H1 (cell line): Measurements from ENCODE around the gene MEF2D. TPM values are rescaled to one million over a fixed set of nuclear protein-coding genes. Genes with fewer than 3 reads are reported as not detected.
A peak's percentile ranks its signal among the peaks of the same experiment; 100 is the strongest.

ENCODE experiments used
- CTCF ChIA-PET: fragments of 300-600 bp; sonication (Branson Sonifier 250); formaldehyde crosslinking; loops from one replicate; lab custom pipeline; 2021; ENCODE audit not compliant: partially characterized antibody; lab: Charles Lee
- POLR2A ChIA-PET: fragments of 300-600 bp; sonication (Branson Sonifier 250); formaldehyde crosslinking; loops from one replicate; lab custom pipeline; 2021; ENCODE audit warnings: inconsistent platforms; ENCODE audit not compliant: partially characterized antibody; lab: Charles Lee
- DNase-seq, 2 experiments: peaks; one replicate each; pipeline versions ENCODE4 v3.0.0 to v3.0.0-alpha.2; 2010 to 2022; ENCODE audit warnings: low spot score in 2 of 2, low read depth in 1 of 2, mixed read lengths in 1 of 2
- FAIRE-seq: peaks from 2 replicates; lab custom pipeline; 2011; peaks lifted over from hg19 to GRCh38; lab: Jason Lieb, UNC
- H2AFZ ChIP-seq: 2 replicates; pipeline ENCODE4 v1.8.1; 2012; ENCODE audit warnings: low read length, inconsistent platforms
- H2AK5ac ChIP-seq: 2 replicates; pipeline ENCODE4 v1.6.1; 2013; ENCODE audit warnings: low read depth, low read length
- H2BK120ac ChIP-seq: replicated peaks from 2 replicates; pipeline ENCODE3; 2013; ENCODE audit warnings: low read depth, low read length, inconsistent platforms
- H2BK12ac ChIP-seq: 2 replicates; pipeline ENCODE4 v1.6.1; 2013; ENCODE audit warnings: low read depth, low read length
- H2BK15ac ChIP-seq: 2 replicates; pipeline ENCODE4 v1.6.1; 2013; ENCODE audit warnings: low read length
- H2BK20ac ChIP-seq: 2 replicates; pipeline ENCODE4 v1.6.1; 2013; ENCODE audit warnings: low read length
- H2BK5ac ChIP-seq: 2 replicates; pipeline ENCODE4 v1.6.1; 2013; ENCODE audit warnings: low read depth, low read length
- H3K14ac ChIP-seq: 2 replicates; pipeline ENCODE4 v1.6.1; 2013; ENCODE audit warnings: inconsistent platforms; ENCODE audit not compliant: insufficient read length
- H3K18ac ChIP-seq: 2 replicates; pipeline ENCODE4 v1.6.1; 2013; ENCODE audit warnings: low read length; ENCODE audit errors: extremely low read depth
- H3K23ac ChIP-seq: 2 replicates; pipeline ENCODE4 v1.6.1; 2013; ENCODE audit warnings: inconsistent platforms; ENCODE audit not compliant: insufficient read length
- H3K23me2 ChIP-seq: 2 replicates; pipeline ENCODE4 v1.6.1; 2013; ENCODE audit warnings: low read depth, low read length
- H3K27ac ChIP-seq: 2 replicates; pipeline ENCODE4 v1.6.1; 2011; ENCODE audit warnings: low read depth, low read length, inconsistent platforms
- H3K27me3 ChIP-seq, 4 experiments: replicated peaks in 1 of 4; 1 replicate in 1 of 4; 2 replicates in 3 of 4; pipeline versions ENCODE4 v1.6.1 to v1.8.1; 2011 to 2013; ENCODE audit warnings: low read length in 3 of 4, mild to moderate bottlenecking in 3 of 4, inconsistent platforms in 2 of 4, mixed read lengths in 2 of 4, moderate library complexity in 1 of 4; ENCODE audit not compliant: control insufficient read depth in 3 of 4, insufficient read depth in 3 of 4; ENCODE audit errors: extremely low read depth in 1 of 4
- H3K36me3 ChIP-seq, 4 experiments: 2 replicates each; pipeline versions ENCODE4 v1.6.1 to v1.8.1; 2011 to 2013; ENCODE audit warnings: mild to moderate bottlenecking in 4 of 4, low read length in 3 of 4, moderate library complexity in 2 of 4, control low read depth in 1 of 4, inconsistent platforms in 1 of 4; ENCODE audit not compliant: insufficient read depth in 4 of 4, control insufficient read depth in 2 of 4
- H3K4ac ChIP-seq: replicated peaks from 2 replicates; pipeline ENCODE3; 2013; ENCODE audit warnings: low read length, low read depth, mixed read lengths, inconsistent platforms; ENCODE audit not compliant: insufficient read length
- H3K4me1 ChIP-seq, 4 experiments: replicated peaks in 1 of 4; 1 replicate in 1 of 4; 2 replicates in 3 of 4; pipeline versions ENCODE4 v1.6.1 to v1.8.1; 2011 to 2013; ENCODE audit warnings: low read length in 3 of 4, inconsistent platforms in 2 of 4, mixed read lengths in 1 of 4; ENCODE audit not compliant: insufficient read depth in 4 of 4, control insufficient read depth in 3 of 4
- H3K4me2 ChIP-seq, 2 experiments: 2 replicates each; pipeline versions ENCODE4 v1.6.1 to v1.8.1; 2011 to 2013; ENCODE audit warnings: low read depth in 2 of 2, low read length in 2 of 2, control low read depth in 1 of 2, inconsistent platforms in 1 of 2, mild to moderate bottlenecking in 1 of 2; ENCODE audit not compliant: insufficient read depth in 1 of 2
- H3K4me3 ChIP-seq, 4 experiments: fragments of 200-600, 300-600 bp in 1 of 4; sonication (generic), shearing (Covaris generic), sonication (Bioruptor Twin) in 1 of 4; 2 replicates each; pipeline versions ENCODE4 v1.5.1 to v1.8.1; 2011 to 2016; ENCODE audit warnings: low read length in 4 of 4, low read depth in 3 of 4, control low read depth in 2 of 4, inconsistent platforms in 2 of 4, mild to moderate bottlenecking in 2 of 4, mixed read lengths in 1 of 4, moderate library complexity in 1 of 4; ENCODE audit not compliant: insufficient read depth in 2 of 4; ENCODE audit errors: extremely low read depth in 1 of 4
- H3K56ac ChIP-seq: replicated peaks from 2 replicates; pipeline ENCODE3; 2013; ENCODE audit warnings: low read depth, mild to moderate bottlenecking, mixed read lengths, low read length, inconsistent platforms; ENCODE audit not compliant: insufficient read length
- H3K79me1 ChIP-seq: 2 replicates; pipeline ENCODE4 v1.6.1; 2013; ENCODE audit warnings: low read depth, low read length, control low read depth
- H3K79me2 ChIP-seq, 2 experiments: 2 replicates each; pipeline versions ENCODE4 v1.6.1 to v1.8.1; 2012 to 2013; ENCODE audit warnings: low read length in 2 of 2, mild to moderate bottlenecking in 2 of 2, inconsistent platforms in 1 of 2; ENCODE audit not compliant: insufficient read depth in 2 of 2, control insufficient read depth in 1 of 2
- H3K9ac ChIP-seq, 4 experiments: replicated peaks in 1 of 4; 1 replicate in 1 of 4; 2 replicates in 3 of 4; pipeline versions ENCODE4 v1.6.1 to v1.8.1; 2011 to 2013; ENCODE audit warnings: low read depth in 3 of 4, low read length in 3 of 4, control low read depth in 2 of 4, mild to moderate bottlenecking in 2 of 4, moderate library complexity in 2 of 4, inconsistent platforms in 1 of 4; ENCODE audit errors: extremely low read depth in 1 of 4
- H3K9me3 ChIP-seq, 2 experiments: 2 replicates each; pipeline versions ENCODE4 v1.6.1 to v1.8.1; 2012 to 2013; ENCODE audit warnings: mild to moderate bottlenecking in 2 of 2, moderate library complexity in 2 of 2, control low read depth in 1 of 2, inconsistent platforms in 1 of 2, low read depth in 1 of 2, low read length in 1 of 2, mixed read lengths in 1 of 2; ENCODE audit not compliant: insufficient read depth in 2 of 2
- H4K20me1 ChIP-seq, 2 experiments: replicated peaks in 1 of 2; 2 replicates each; pipeline versions ENCODE3 to v1.8.1; 2011 to 2013; ENCODE audit warnings: inconsistent platforms in 2 of 2, low read length in 2 of 2, mild to moderate bottlenecking in 1 of 2; ENCODE audit not compliant: insufficient read depth in 2 of 2, control insufficient read depth in 1 of 2
- H4K5ac ChIP-seq: 2 replicates; pipeline ENCODE4 v1.6.1; 2013; ENCODE audit warnings: low read length, low read depth, mixed read lengths, inconsistent platforms; ENCODE audit not compliant: insufficient read length
- H4K8ac ChIP-seq: 2 replicates; pipeline ENCODE4 v1.8.0; 2013; ENCODE audit warnings: mild to moderate bottlenecking, moderate library complexity, low read length, inconsistent platforms; ENCODE audit not compliant: insufficient read depth; ENCODE audit errors: extremely low read depth
- H4K91ac ChIP-seq: replicated peaks from 2 replicates; pipeline ENCODE3; 2013; ENCODE audit warnings: low read length, mixed read lengths, inconsistent platforms; ENCODE audit not compliant: insufficient read length
- KDM1A ChIP-seq: fragments of 200-600, 300-600 bp; sonication (generic); IDR thresholded peaks from 2 replicates; pipeline ENCODE4 v1.7.1; 2016; ENCODE audit warnings: mild to moderate bottlenecking, low read length, borderline replicate concordance
- POLR2A ChIP-seq, 2 experiments: IDR thresholded peaks; 1 replicate in 1 of 2; 2 replicates in 1 of 2; pipeline ENCODE4 v1.6.1; 2011; ENCODE audit warnings: low read depth in 2 of 2, low read length in 2 of 2, mild to moderate bottlenecking in 2 of 2; ENCODE audit errors: control extremely low read depth in 1 of 2
- WGBS, 2 experiments: shearing (Covaris generic) in 1 of 2; methylation state at CpG; one replicate each; pipeline versions ENCODE4 v1.1.6 to v1.1.7; 2013 to 2015; ENCODE audit warnings: low lambda C conversion rate in 2 of 2, mixed read lengths in 2 of 2, inconsistent platforms in 1 of 2, low coverage in 1 of 2, missing lambda C conversion rate in 1 of 2; ENCODE audit not compliant: insufficient replicate concordance in 2 of 2, insufficient coverage in 1 of 2, insufficient read length in 1 of 2; ENCODE audit errors: extremely low coverage in 1 of 2, missing lambda C conversion rate in 1 of 2; 5-methylcytosine and 5-hydroxymethylcytosine counted together
- polyA plus RNA-seq, 7 experiments: library from polyadenylated mRNA; depleted of rRNA in 3 of 7; stranded (reverse) in 5 of 7; unstranded in 2 of 7; fragments of >200 nt in 5 of 7; fragments of 200-250 nt in 2 of 7; gene quantifications; 1 replicate in 5 of 7; 2 replicates in 1 of 7; 4 replicates in 1 of 7; pipeline versions ENCODE4 v1.2.1 to v1.2.3, GENCODE V29; 2011 to 2013; ENCODE audit warnings: missing spikeins in 2 of 7, mixed read lengths in 2 of 7
- total RNA-seq: library from RNA; stranded (reverse); fragmentation: NEBNext Ultra II Directional; extraction: Animal tissue kit (Norgen Biotek cat#: 25700); gene quantifications from 2 replicates; pipeline ENCODE4 v1.2.1, GENCODE V29; 2021

Gene MEF2D
- total and polyA plus RNA-seq, 2 of the 8 experiments (the other 6 are each of a cell fraction or from before 2014, with no cell fraction given): 17.3 to 20.3 TPM

GRCh38 chr1:156444407-156445001, 56.1 kb downstream of the MEF2D start:
- H4K20me1 ChIP-seq: no peaks in the 10 kb centered on the region
- no peak overlapping the region for H2BK5ac ChIP-seq
- peaks cover 25 to 53% (median 46%) of the 10 kb centered on the region in 4 experiments for H3K27me3 ChIP-seq
- H2BK12ac ChIP-seq: no peak overlapping the region
- no peak overlapping the region for H3K27ac ChIP-seq
- no peak overlapping the region for H3K4me3 ChIP-seq
- CTCF ChIA-PET: interaction anchor here (0.6 to 12.1 kb wide), 19 partner anchors 10 to 196 kb away, joined by 3 to 574 read pairs (median 22); partner anchors contain the start of gene TTC24
- FAIRE-seq: peak; percentile 48
- no peak overlapping the region for H2AFZ ChIP-seq
- H3K4me2 ChIP-seq: no peak overlapping the region
- H3K23ac ChIP-seq: no peak overlapping the region
- H3K79me2 ChIP-seq: no peaks in the 10 kb centered on the region
- H3K14ac ChIP-seq: no peak overlapping the region
- 0% methylated on average over 1 of the region's 1 CpG; no CpG with 5 or more reads in 1 of the 2 experiments for WGBS, 2 experiments
- peaks cover 0 to 7% (median 3%) of the 10 kb centered on the region in 4 experiments; a peak in 6 of 7 replicates for H3K4me1 ChIP-seq
- H3K36me3 ChIP-seq: no peaks in the 10 kb centered on the region
- no peaks in the 10 kb centered on the region for H3K79me1 ChIP-seq
- H2AK5ac ChIP-seq: no peak overlapping the region
- H3K18ac ChIP-seq: no peak overlapping the region
- H3K9ac ChIP-seq: no peak overlapping the region
- H3K4ac ChIP-seq: no peak overlapping the region
- POLR2A ChIA-PET: interaction anchor here (1.2 kb wide), 1 partner anchor 15 kb away, joined by 3 read pairs; no protein-coding TSS in a partner anchor
- no peak overlapping the region for H4K91ac ChIP-seq
- H4K5ac ChIP-seq: no peak overlapping the region
- no peaks in the 10 kb centered on the region for H3K9me3 ChIP-seq
- H2BK20ac ChIP-seq: no peak overlapping the region
- no peak overlapping the region for H3K56ac ChIP-seq
- no peak overlapping the region for H2BK15ac ChIP-seq
- no peak for DNase-seq
- no peak overlapping the region for H2BK120ac ChIP-seq
- H3K23me2 ChIP-seq: peaks cover 5% of the 10 kb centered on the region; the same call in 1 of the 2 replicates
- no peak overlapping the region for H4K8ac ChIP-seq
- TF ChIP-seq KDM1A: no peak
- TF ChIP-seq POLR2A (IDR thresholded peaks at IDR 0.05; ENCODE audit: control extremely low read depth in 1 of 2, low read depth in 2 of 2, low read length in 2 of 2): no peak
